Spleen (tissue), 11 donors: Measurements from ENCODE around the gene PTEN. TPM values are rescaled to one million over a fixed set of nuclear protein-coding genes. Genes with fewer than 3 reads are reported as not detected.

ENCODE experiments used
- DNase-seq: peaks from one replicate; pipeline ENCODE4 v3.0.0-alpha.2; 2020
- H3K27ac ChIP-seq, 8 donors: fragments of 200-600 bp; sonication (generic) in 7 of 8; 1 replicate in 4 of 8; 2 replicates in 4 of 8; pipeline versions ENCODE4 v1.5.0 to v1.8.0; 2016 to 2021; ENCODE audit warnings: inconsistent platforms in 4 of 8, mild to moderate bottlenecking in 4 of 8, moderate library complexity in 1 of 8
- H3K27me3 ChIP-seq, 7 donors: fragments of 200-600 bp; sonication (generic) in 6 of 7; replicated peaks in 1 of 7; 1 replicate in 4 of 7; 2 replicates in 3 of 7; pipeline versions ENCODE4 v1.5.0 to v1.8.0; 2016 to 2021; ENCODE audit warnings: inconsistent platforms in 3 of 7, mild to moderate bottlenecking in 1 of 7
- H3K36me3 ChIP-seq, 6 donors: fragments of 200-600 bp; sonication (generic) in 5 of 6; 1 replicate in 4 of 6; 2 replicates in 2 of 6; pipeline versions ENCODE4 v1.5.0 to v1.8.0; 2016 to 2021; ENCODE audit warnings: inconsistent platforms in 2 of 6
- H3K4me1 ChIP-seq, 6 donors: fragments of 200-600 bp; sonication (generic) in 5 of 6; 1 replicate in 3 of 6; 2 replicates in 3 of 6; pipeline versions ENCODE4 v1.5.0 to v1.8.0; 2016 to 2021; ENCODE audit warnings: inconsistent platforms in 3 of 6
- H3K4me3 ChIP-seq, 8 donors: fragments of 200-600 bp; sonication (generic) in 7 of 8; 1 replicate in 4 of 8; 2 replicates in 4 of 8; pipeline versions ENCODE4 v1.5.0 to v1.8.0; 2016 to 2021; ENCODE audit warnings: inconsistent platforms in 4 of 8, mild to moderate bottlenecking in 4 of 8, moderate library complexity in 2 of 8
- H3K9me3 ChIP-seq, 8 donors: fragments of 200-600 bp; sonication (generic) in 7 of 8; 1 replicate in 4 of 8; 2 replicates in 4 of 8; pipeline versions ENCODE4 v1.5.0 to v1.8.0; 2016 to 2021; ENCODE audit warnings: inconsistent platforms in 4 of 8
- POLR2A ChIP-seq, 3 donors: fragments of 450-650 bp; IDR thresholded peaks; one replicate each; pipeline ENCODE4 v1.5.1; 2017; ENCODE audit warnings: antibody characterized with exemption in 3 of 3, mild to moderate bottlenecking in 1 of 3
- POLR2AphosphoS5 ChIP-seq, 3 donors: sonication (generic); formaldehyde crosslinking; IDR thresholded peaks; one replicate each; pipeline ENCODE4 v1.5.1; 2017; ENCODE audit warnings: antibody characterized with exemption in 3 of 3
- WGBS, 5 donors: extraction: QIAGEN DNeasy Blood & Tissue Kit in 3 of 5; methylation state at CpG; one replicate each; pipeline versions ENCODE4 v1.1.5 to v1.1.7; 2013 to 2018; 5-methylcytosine and 5-hydroxymethylcytosine counted together
- intact Hi-C: fragments of 100-400 bp; cut with DNase I; formaldehyde crosslinking; loops from one replicate; pipeline ENCODE4 v1.15.0; 2023; ENCODE audit warnings: low total_unique reads
- polyA plus RNA-seq, 3 donors: library from polyadenylated mRNA; stranded (reverse); fragments of 200-250 nt; gene quantifications; one replicate each; pipeline ENCODE4 v1.2.1, GENCODE V29; 2013
- small RNA-seq, 4 donors: library from RNA; depleted of rRNA; stranded (forward); fragments of <200 nt; gene quantifications; one replicate each; pipeline ENCODE3, GENCODE V24; 2016
- total RNA-seq, 7 donors: library from RNA; depleted of rRNA in 3 of 7; stranded (reverse); fragments of >200 nt in 3 of 7; fragmentation: NEBNext Ultra II Directional in 4 of 7; extraction: Animal tissue kit (Norgen Biotek cat#: 25700) in 4 of 7; gene quantifications; one replicate each; pipeline versions ENCODE4 v1.1.0 to v1.2.1, GENCODE V29; 2016 to 2021
- TF ChIP-seq, protein P1 (sequence below), 11 experiments: fragments of 200-600 bp in 7 of 11; fragments of 450-650 bp in 4 of 11; sonication (generic) in 4 of 11; IDR thresholded peaks in 8 of 11; conservative IDR thresholded peaks in 3 of 11; 1 replicate in 7 of 11; 2 replicates in 4 of 11; pipeline versions ENCODE4 v1.4.0 to v1.8.0; 2016 to 2021; ENCODE audit warnings: antibody characterized with exemption in 11 of 11, inconsistent platforms in 4 of 11, mild to moderate bottlenecking in 1 of 11
- donor health status: healthy with polysubstance abuse.
- donor health status: DM: no; HTN: no; CAD: no; lungs with moderate emphysema.
- donor health status: DM: no; HTN: no; CAD: no.
- donor health status: Bipolar disorder and iron deficiency.
- donor health status: healthy.
- donor health status: DM: no; HTN: no; CAD: no.
- donor health status: DM: yes; HTN: yes; CAD: no.

The PTEN gene
- total and polyA plus RNA-seq, 10 donors: 38.1 to 300 (median 200) TPM

GRCh38 chr10:88019753-88020152, 156.3 kb downstream of the PTEN start:
- DNase-seq: no peak
- intact Hi-C loops: no loop called here
- TF ChIP-seq, protein P1, sequence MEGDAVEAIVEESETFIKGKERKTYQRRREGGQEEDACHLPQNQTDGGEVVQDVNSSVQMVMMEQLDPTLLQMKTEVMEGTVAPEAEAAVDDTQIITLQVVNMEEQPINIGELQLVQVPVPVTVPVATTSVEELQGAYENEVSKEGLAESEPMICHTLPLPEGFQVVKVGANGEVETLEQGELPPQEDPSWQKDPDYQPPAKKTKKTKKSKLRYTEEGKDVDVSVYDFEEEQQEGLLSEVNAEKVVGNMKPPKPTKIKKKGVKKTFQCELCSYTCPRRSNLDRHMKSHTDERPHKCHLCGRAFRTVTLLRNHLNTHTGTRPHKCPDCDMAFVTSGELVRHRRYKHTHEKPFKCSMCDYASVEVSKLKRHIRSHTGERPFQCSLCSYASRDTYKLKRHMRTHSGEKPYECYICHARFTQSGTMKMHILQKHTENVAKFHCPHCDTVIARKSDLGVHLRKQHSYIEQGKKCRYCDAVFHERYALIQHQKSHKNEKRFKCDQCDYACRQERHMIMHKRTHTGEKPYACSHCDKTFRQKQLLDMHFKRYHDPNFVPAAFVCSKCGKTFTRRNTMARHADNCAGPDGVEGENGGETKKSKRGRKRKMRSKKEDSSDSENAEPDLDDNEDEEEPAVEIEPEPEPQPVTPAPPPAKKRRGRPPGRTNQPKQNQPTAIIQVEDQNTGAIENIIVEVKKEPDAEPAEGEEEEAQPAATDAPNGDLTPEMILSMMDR (IDR thresholded peaks at IDR 0.05 in 8 of 11, conservative IDR thresholded peaks at IDR 0.05 in 3 of 11): no peak
- TF ChIP-seq POLR2AphosphoS5 (IDR thresholded peaks at IDR 0.05) (no peak), POLR2A (IDR thresholded peaks at IDR 0.05) (no peak)
- Histone ChIP-seq H3K27me3 (no peaks in the 10 kb centered on the region), H3K4me1 (no peaks in the 10 kb centered on the region), H3K27ac (no peak overlapping the region), H3K4me3 (no peak overlapping the region), H3K9me3 (no peaks in the 10 kb centered on the region), H3K36me3 (no peaks in the 10 kb centered on the region)
- 83 to 100% (median 100%) methylated on average over 1 of the region's 1 CpG for WGBS, 5 donors

Small RNA genes lying within 50 kb of the gene (small RNA-seq; reads per million reads assigned to genes)
- 0 to 0.07 (median 0) reads per million in 4 donors for gene RF00284
- 0 reads per million in 4 donors for gene RN7SL78P

Other genes with a start within 250 kb of the PTEN start
- 10 to 100 TPM; 11.0 to 25.9 (median 13.0) TPM for gene PAPSS2, start 203.7 kb upstream of the PTEN start, total RNA-seq
- gene PAPSS2, start 203.7 kb upstream of the PTEN start, polyA plus RNA-seq: 1 to 10 TPM; 3.0 to 6.3 (median 4.7) TPM
- gene ATAD1, start 45.4 kb upstream of the PTEN start, total RNA-seq: 10 to 100 TPM; 27.3 to 49.4 (median 33.0) TPM
- gene ATAD1, start 45.4 kb upstream of the PTEN start, polyA plus RNA-seq: 10 to 100 TPM in 2 of 3 donors, 1 to 10 TPM in 1; 8.7 to 10.1 (median 10.1) TPM
- 1 to 10 TPM in 5 of 7 donors, under 1 TPM in 2; 0.54 to 2.2 (median 1.4) TPM for gene KLLN, start 92 bp upstream of the PTEN start, total RNA-seq
- under 1 TPM; 0.52 to 0.93 (median 0.80) TPM for gene KLLN, start 92 bp upstream of the PTEN start, polyA plus RNA-seq